ENCODE measurements around the gene GPD1L.
"Not testable (repeated sequence)": the region's sequence is repeated elsewhere in the genome, so short reads cannot be mapped to it uniquely, and the experiment has no call there.

GPD1L gene

GRCh38 chr3:32186876-32187275 is 80.5 kb downstream of the GPD1L start:
- Mint-ChIP-seq H3K4me1 (ENCODE audit: low read depth) (no peaks in the 10 kb centered on the region), H3K4me3 (no peak overlapping the region), H3K27me3 (ENCODE audit: low read depth) (peaks cover 27% of the 10 kb centered on the region), H3K9me3 (no peaks in the 10 kb centered on the region), H3K36me3 (ENCODE audit: low read depth) (no peaks in the 10 kb centered on the region), H3K27ac (no peak overlapping the region)
- no peak for DNase-seq (ENCODE audit: low spot score)

- no peak for DNase-seq (ENCODE audit: low spot score)
- Mint-ChIP-seq H3K4me3 (no peak overlapping the region), H3K9me3 (no peaks in the 10 kb centered on the region), H3K4me1 (ENCODE audit: low read depth) (no peaks in the 10 kb centered on the region), H3K36me3 (ENCODE audit: low read depth) (no peaks in the 10 kb centered on the region), H3K27me3 (ENCODE audit: low read depth) (peaks cover 26% of the 10 kb centered on the region), H3K27ac (no peak overlapping the region)
Observed at GRCh38 chr3:32189693-32190092, 83.3 kb downstream of the GPD1L start.

- H3K36me3 Mint-ChIP-seq (ENCODE audit: low read depth), result not testable (repeated sequence)
- H3K27me3 Mint-ChIP-seq (ENCODE audit: low read depth), result peaks cover 26% of the 10 kb centered on the region
Observed at GRCh38 chr3:32190556-32190955, 84.1 kb downstream of the GPD1L start.

GRCh38 chr3:32193101-32193500 is 86.7 kb downstream of the GPD1L start:
- Mint-ChIP-seq H3K36me3 (ENCODE audit: low read depth) (no peaks in the 10 kb centered on the region), H3K9me3 (no peaks in the 10 kb centered on the region), H3K27ac (no peak overlapping the region), H3K4me3 (no peak overlapping the region), H3K27me3 (ENCODE audit: low read depth) (peaks cover 20% of the 10 kb centered on the region), H3K4me1 (ENCODE audit: low read depth) (no peaks in the 10 kb centered on the region)
- DNase-seq (ENCODE audit: low spot score), result no peak

More at GRCh38 chr3:32190556-32190955, 84.1 kb downstream of the GPD1L start:
- H3K27ac Mint-ChIP-seq; H3K9me3 Mint-ChIP-seq; H3K4me1 Mint-ChIP-seq (ENCODE audit: low read depth); DNase-seq (ENCODE audit: low spot score); H3K4me3 Mint-ChIP-seq: not testable (repeated sequence)

GRCh38 chr3:32194653-32195052 is 88.2 kb downstream of the GPD1L start:
- Mint-ChIP-seq H3K9me3 (no peaks in the 10 kb centered on the region), H3K27ac (no peak overlapping the region), H3K4me3 (no peak overlapping the region), H3K27me3 (ENCODE audit: low read depth) (peaks cover 26% of the 10 kb centered on the region), H3K4me1 (ENCODE audit: low read depth) (peaks cover 5% of the 10 kb centered on the region), H3K36me3 (ENCODE audit: low read depth) (no peaks in the 10 kb centered on the region)
- no peak for DNase-seq (ENCODE audit: low spot score)

- H3K4me1 Mint-ChIP-seq (ENCODE audit: low read depth), result peaks cover 5% of the 10 kb centered on the region
- H3K9me3 Mint-ChIP-seq, result no peaks in the 10 kb centered on the region
- H3K36me3 Mint-ChIP-seq (ENCODE audit: low read depth), result no peaks in the 10 kb centered on the region
- no peak for DNase-seq (ENCODE audit: low spot score)
- H3K4me3 Mint-ChIP-seq, result no peak overlapping the region
- H3K27me3 Mint-ChIP-seq (ENCODE audit: low read depth), result peaks cover 37% of the 10 kb centered on the region
- H3K27ac Mint-ChIP-seq, result no peak overlapping the region
Observed at GRCh38 chr3:32195995-32196540, 89.6 kb downstream of the GPD1L start.

GRCh38 chr3:32197991-32198390 is 91.6 kb downstream of the GPD1L start:
- Mint-ChIP-seq H3K27ac (no peak overlapping the region), H3K4me1 (ENCODE audit: low read depth) (peaks cover 5% of the 10 kb centered on the region), H3K27me3 (ENCODE audit: low read depth) (peaks cover 41% of the 10 kb centered on the region), H3K4me3 (no peak overlapping the region), H3K9me3 (no peaks in the 10 kb centered on the region), H3K36me3 (ENCODE audit: low read depth) (no peaks in the 10 kb centered on the region)
- no peak for DNase-seq (ENCODE audit: low spot score)

GRCh38 chr3:32198714-32199113 is 92.3 kb downstream of the GPD1L start:
- H3K36me3 Mint-ChIP-seq (ENCODE audit: low read depth), result no peaks in the 10 kb centered on the region
- DNase-seq (ENCODE audit: low spot score), result no peak
- no peak overlapping the region for H3K4me3 Mint-ChIP-seq
- H3K4me1 Mint-ChIP-seq (ENCODE audit: low read depth), result peaks cover 5% of the 10 kb centered on the region
- H3K27ac Mint-ChIP-seq, result no peak overlapping the region
- H3K9me3 Mint-ChIP-seq, result no peaks in the 10 kb centered on the region
- peaks cover 40% of the 10 kb centered on the region for H3K27me3 Mint-ChIP-seq (ENCODE audit: low read depth)

GRCh38 chr3:32200490-32200889 is 94.1 kb downstream of the GPD1L start:
- Mint-ChIP-seq H3K9me3 (no peaks in the 10 kb centered on the region), H3K4me1 (ENCODE audit: low read depth) (peaks cover 5% of the 10 kb centered on the region), H3K36me3 (ENCODE audit: low read depth) (no peaks in the 10 kb centered on the region), H3K27me3 (ENCODE audit: low read depth) (peaks cover 36% of the 10 kb centered on the region), H3K4me3 (no peak overlapping the region), H3K27ac (no peak overlapping the region)
- DNase-seq (ENCODE audit: low spot score), result no peak

GRCh38 chr3:32200992-32201758 is 94.8 kb downstream of the GPD1L start:
- no peaks in the 10 kb centered on the region for H3K9me3 Mint-ChIP-seq
- H3K27me3 Mint-ChIP-seq (ENCODE audit: low read depth), result peaks cover 36% of the 10 kb centered on the region
- no peak for DNase-seq (ENCODE audit: low spot score)
- H3K4me3 Mint-ChIP-seq, result no peak overlapping the region
- H3K4me1 Mint-ChIP-seq (ENCODE audit: low read depth), result peaks cover 5% of the 10 kb centered on the region
- H3K27ac Mint-ChIP-seq, result no peak overlapping the region
- H3K36me3 Mint-ChIP-seq (ENCODE audit: low read depth), result no peaks in the 10 kb centered on the region

GRCh38 chr3:32202496-32202895 is 96.1 kb downstream of the GPD1L start:
- Mint-ChIP-seq H3K36me3 (ENCODE audit: low read depth) (no peaks in the 10 kb centered on the region), H3K27ac (no peak overlapping the region), H3K27me3 (ENCODE audit: low read depth) (peaks cover 36% of the 10 kb centered on the region), H3K9me3 (no peaks in the 10 kb centered on the region), H3K4me1 (ENCODE audit: low read depth) (peaks cover 5% of the 10 kb centered on the region), H3K4me3 (no peak overlapping the region)
- DNase-seq (ENCODE audit: low spot score), result no peak

GRCh38 chr3:32203854-32204253 is 97.4 kb downstream of the GPD1L start:
- Mint-ChIP-seq H3K4me3 (no peak overlapping the region), H3K36me3 (ENCODE audit: low read depth) (no peaks in the 10 kb centered on the region), H3K9me3 (no peaks in the 10 kb centered on the region), H3K4me1 (ENCODE audit: low read depth) (peaks cover under 1% of the 10 kb centered on the region), H3K27me3 (ENCODE audit: low read depth) (peaks cover 27% of the 10 kb centered on the region), H3K27ac (no peak overlapping the region)
- DNase-seq (ENCODE audit: low spot score), result no peak

- H3K27ac Mint-ChIP-seq, result no peak overlapping the region
- H3K4me3 Mint-ChIP-seq, result no peak overlapping the region
- no peaks in the 10 kb centered on the region for H3K4me1 Mint-ChIP-seq (ENCODE audit: low read depth)
- no peaks in the 10 kb centered on the region for H3K27me3 Mint-ChIP-seq (ENCODE audit: low read depth)
- DNase-seq (ENCODE audit: low spot score), result no peak
- no peaks in the 10 kb centered on the region for H3K36me3 Mint-ChIP-seq (ENCODE audit: low read depth)
- no peaks in the 10 kb centered on the region for H3K9me3 Mint-ChIP-seq
Observed at GRCh38 chr3:32208447-32208846, 102.0 kb downstream of the GPD1L start.

GRCh38 chr3:32215185-32215584 is 108.8 kb downstream of the GPD1L start:
- DNase-seq (ENCODE audit: low spot score), result no peak
- H3K36me3 Mint-ChIP-seq (ENCODE audit: low read depth), result no peaks in the 10 kb centered on the region
- H3K27ac Mint-ChIP-seq, result no peak overlapping the region
- H3K4me1 Mint-ChIP-seq (ENCODE audit: low read depth), result no peaks in the 10 kb centered on the region
- H3K27me3 Mint-ChIP-seq (ENCODE audit: low read depth), result no peaks in the 10 kb centered on the region
- H3K4me3 Mint-ChIP-seq, result no peak overlapping the region
- H3K9me3 Mint-ChIP-seq, result peaks cover 8% of the 10 kb centered on the region
